HEK293T (cell line): ENCODE data around the gene DNAJC11.

Source experiments
- CTCF ChIA-PET: fragments of 350-600 bp; formaldehyde crosslinking; extraction: SDS; loops from one replicate; lab custom pipeline; 2021; ENCODE audit warnings: antibody characterized with exemption, inconsistent platforms; lab: Yijun Ruan, JAX
- POLR2A ChIA-PET: fragments of 350-600 bp; formaldehyde crosslinking; extraction: SDS; loops from one replicate; lab custom pipeline; 2020; ENCODE audit warnings: antibody characterized with exemption, inconsistent platforms; lab: Yijun Ruan, JAX
- DNase-seq: peaks from one replicate; pipeline ENCODE4 v3.0.0; 2012; ENCODE audit warnings: mixed read lengths; ENCODE audit errors: extremely low spot score
- ARNT ChIP-seq: fragments of 450-650 bp; IDR thresholded peaks from 2 replicates; pipeline ENCODE4 v1.6.1; 2017; ENCODE audit warnings: mild to moderate bottlenecking
- BHLHE40 ChIP-seq: fragments of 450-650 bp; IDR thresholded peaks from 2 replicates; pipeline ENCODE4 v1.6.1; 2016; ENCODE audit warnings: mild to moderate bottlenecking, moderate library complexity, borderline replicate concordance
- CTBP1 ChIP-seq: fragments of 450-650 bp; IDR thresholded peaks from 2 replicates; pipeline ENCODE4 v1.6.1; 2016; ENCODE audit warnings: borderline replicate concordance
- ELF4 ChIP-seq: fragments of 450-650 bp; IDR thresholded peaks from 2 replicates; pipeline ENCODE4 v1.6.1; 2017; ENCODE audit warnings: antibody characterized with exemption
- FOXA1 ChIP-seq: fragments of 450-650 bp; IDR thresholded peaks from 2 replicates; pipeline ENCODE4 v1.6.1; 2016; ENCODE audit warnings: mild to moderate bottlenecking
- FOXK2 ChIP-seq: fragments of 450-650 bp; IDR thresholded peaks from 2 replicates; pipeline ENCODE4 v1.6.1; 2016; ENCODE audit warnings: mild to moderate bottlenecking
- FOXM1 ChIP-seq: fragments of 450-650 bp; IDR thresholded peaks from 2 replicates; pipeline ENCODE4 v1.6.1; 2017; ENCODE audit warnings: mild to moderate bottlenecking, borderline replicate concordance
- HDGF ChIP-seq: fragments of 450-650 bp; IDR thresholded peaks from 2 replicates; pipeline ENCODE4 v1.6.1; 2017; ENCODE audit warnings: antibody characterized with exemption, borderline replicate concordance
- L3MBTL2 ChIP-seq: fragments of 450-650 bp; conservative IDR thresholded peaks from 2 replicates; pipeline ENCODE4 v1.6.1; 2016; ENCODE audit warnings: mild to moderate bottlenecking
- LEF1 ChIP-seq: fragments of 450-650 bp; IDR thresholded peaks from 2 replicates; pipeline ENCODE4 v1.6.1; 2017; ENCODE audit warnings: mild to moderate bottlenecking, borderline replicate concordance
- NFRKB ChIP-seq: fragments of 450-650 bp; IDR thresholded peaks from 2 replicates; pipeline ENCODE4 v1.6.1; 2016; ENCODE audit warnings: mild to moderate bottlenecking, moderate library complexity
- SP1 ChIP-seq: fragments of 450-650 bp; IDR thresholded peaks from 2 replicates; pipeline ENCODE4 v1.6.1; 2017
- SUZ12 ChIP-seq: fragments of 450-650 bp; IDR thresholded peaks from 2 replicates; pipeline ENCODE4 v1.6.1; 2016; ENCODE audit warnings: mild to moderate bottlenecking
- TARDBP ChIP-seq: fragments of 450-650 bp; IDR thresholded peaks from 2 replicates; pipeline ENCODE4 v1.6.1; 2016
- ZNF384 ChIP-seq: fragments of 450-650 bp; IDR thresholded peaks from 2 replicates; pipeline ENCODE4 v1.6.1; 2016
- TF ChIP-seq, protein P1 (sequence below): fragments of 450-650 bp; IDR thresholded peaks from 2 replicates; pipeline ENCODE4 v1.6.1; 2016

The DNAJC11 gene

DNA sequence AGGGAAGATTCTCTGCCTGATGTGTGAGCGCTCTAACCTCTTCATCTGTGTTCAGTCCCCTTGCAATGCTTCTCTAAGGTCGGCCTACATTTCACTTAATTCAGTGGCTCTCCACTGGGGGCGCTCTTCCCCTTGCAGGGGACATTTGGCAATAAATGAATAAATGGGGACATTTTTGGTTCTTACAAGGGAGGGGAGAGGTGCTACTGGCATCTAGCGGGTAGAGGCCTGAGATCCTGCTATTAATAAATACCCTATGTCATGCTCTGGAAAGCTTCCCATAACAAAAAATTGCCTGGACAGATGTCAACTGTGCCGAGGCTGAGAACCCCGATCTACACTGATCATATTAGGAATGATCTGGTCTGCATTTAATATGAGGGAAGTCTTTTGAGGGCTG lies 25.9 kb upstream of the DNAJC11 start:
- POLR2A ChIA-PET: interaction anchor here (0.7 kb wide), 1 partner anchor 178 kb away, joined by 3 read pairs; no protein-coding TSS in a partner anchor
- no peak for TF ChIP-seq LEF1
- no peak for TF ChIP-seq ZNF384
- TF ChIP-seq FOXK2: no peak
- TF ChIP-seq, protein P1, sequence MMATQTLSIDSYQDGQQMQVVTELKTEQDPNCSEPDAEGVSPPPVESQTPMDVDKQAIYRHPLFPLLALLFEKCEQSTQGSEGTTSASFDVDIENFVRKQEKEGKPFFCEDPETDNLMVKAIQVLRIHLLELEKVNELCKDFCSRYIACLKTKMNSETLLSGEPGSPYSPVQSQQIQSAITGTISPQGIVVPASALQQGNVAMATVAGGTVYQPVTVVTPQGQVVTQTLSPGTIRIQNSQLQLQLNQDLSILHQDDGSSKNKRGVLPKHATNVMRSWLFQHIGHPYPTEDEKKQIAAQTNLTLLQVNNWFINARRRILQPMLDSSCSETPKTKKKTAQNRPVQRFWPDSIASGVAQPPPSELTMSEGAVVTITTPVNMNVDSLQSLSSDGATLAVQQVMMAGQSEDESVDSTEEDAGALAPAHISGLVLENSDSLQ: no peak
- TF ChIP-seq TARDBP: no peak
- TF ChIP-seq FOXM1: no peak
- no peak for TF ChIP-seq HDGF
- no peak for TF ChIP-seq SUZ12
- no peak for TF ChIP-seq CTBP1
- no peak for TF ChIP-seq SP1
- no peak for TF ChIP-seq L3MBTL2
- TF ChIP-seq ELF4: no peak
- TF ChIP-seq BHLHE40: no peak
- no peak for TF ChIP-seq NFRKB
- no peak for TF ChIP-seq FOXA1
- TF ChIP-seq ARNT: no peak
- peak; percentile 72 for DNase-seq
- CTCF ChIA-PET: no interaction called here

DNA sequence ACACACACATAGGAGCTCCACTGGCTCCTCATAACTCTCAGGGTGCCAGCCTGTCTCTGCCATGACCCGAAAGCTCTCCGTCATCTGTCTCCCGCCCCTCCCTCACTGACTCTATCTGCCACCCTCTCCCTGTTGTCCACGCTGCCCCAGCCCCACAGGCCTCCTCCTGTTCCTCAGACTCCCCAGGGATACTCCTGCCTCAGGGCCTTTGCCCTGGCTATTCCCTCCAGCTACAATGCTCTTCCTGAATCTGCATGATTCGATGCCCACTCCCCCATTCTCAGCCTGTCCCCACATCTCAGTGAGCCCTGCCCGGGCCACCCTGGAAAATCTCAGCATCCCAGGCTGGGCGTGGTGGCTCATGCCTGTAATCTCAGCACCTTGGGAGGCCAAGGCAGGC lies 24.6 kb upstream of the DNAJC11 start:
- ChIA-PET CTCF (no interaction called here), POLR2A (no interaction called here)
- TF ChIP-seq LEF1 (no peak), SP1 (no peak), FOXM1 (no peak)
- DNase-seq: no peak

DNA sequence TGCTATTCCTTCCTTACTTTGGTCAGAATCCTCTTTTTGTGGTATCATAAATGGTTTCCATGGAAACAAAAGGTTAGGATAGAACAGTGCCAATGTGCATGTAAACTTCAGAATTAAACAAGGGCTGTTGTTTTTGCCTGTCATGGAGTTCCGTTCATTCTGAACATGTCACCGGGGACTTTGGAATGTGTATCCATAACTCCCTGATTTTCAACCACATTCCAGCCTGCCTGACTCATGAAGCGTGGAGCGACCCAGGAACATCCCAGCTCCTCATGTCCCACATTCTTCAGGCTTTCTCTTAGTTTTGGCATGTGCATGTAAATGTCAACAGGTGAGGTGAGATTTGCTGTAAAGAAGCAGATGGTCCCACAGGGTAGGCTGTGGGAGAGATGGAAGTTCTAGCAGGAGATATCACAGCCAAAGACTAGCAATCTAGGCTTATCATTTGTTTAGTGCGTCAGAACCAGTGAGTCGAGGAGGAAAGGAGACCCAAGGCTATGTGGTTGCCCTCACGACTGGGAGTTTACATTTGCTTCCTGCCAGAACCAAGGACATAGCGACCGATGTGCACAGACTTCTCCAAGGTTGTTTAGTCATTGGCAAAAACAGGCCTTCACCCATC lies 23.0 kb upstream of the DNAJC11 start:
- TF ChIP-seq LEF1 (no peak), HDGF (no peak)
- TF ChIP-seq, protein P1: no peak
- CTCF ChIA-PET: no interaction called here
- DNase-seq: no peak
- POLR2A ChIA-PET: no interaction called here

DNA sequence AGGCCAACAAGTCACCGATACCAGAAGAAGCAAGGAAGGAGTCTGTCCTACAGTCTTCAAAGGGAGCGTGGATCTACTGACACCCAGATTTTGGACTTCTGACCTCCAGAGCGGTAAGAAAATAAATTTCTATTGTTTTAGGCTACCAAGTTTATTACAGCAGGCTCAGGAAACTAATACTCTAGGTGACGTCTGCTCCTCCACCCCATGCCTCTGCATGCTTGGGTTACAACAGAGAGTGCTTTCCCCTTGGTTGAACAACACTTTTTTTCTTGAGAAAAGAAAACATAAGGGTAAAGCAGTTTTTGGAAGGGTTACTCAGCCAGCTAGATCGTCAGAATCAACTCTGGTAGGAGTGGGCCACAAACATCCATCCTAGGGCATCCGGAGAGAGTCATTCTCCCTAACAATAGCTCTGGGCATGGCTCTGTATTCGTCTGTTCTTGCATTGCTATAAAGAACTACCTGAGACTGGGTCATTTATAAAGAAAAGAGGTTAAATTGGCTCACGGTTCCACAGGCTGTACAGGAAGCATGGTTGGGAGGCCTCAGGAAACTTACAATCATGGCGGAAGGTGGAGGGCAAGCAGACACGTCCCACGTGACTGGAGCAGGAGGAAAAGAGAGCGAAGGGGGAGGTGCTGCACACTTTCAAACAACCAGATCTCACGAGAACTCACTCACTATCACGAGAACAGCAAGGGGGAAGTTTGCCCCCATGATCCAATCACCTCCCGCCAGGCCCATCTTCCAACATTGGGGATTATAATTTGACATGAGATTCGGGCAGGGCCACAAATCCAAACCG lies 22.2 kb upstream of the DNAJC11 start:
- TF ChIP-seq ARNT (no peak), SUZ12 (no peak), CTBP1 (no peak), LEF1 (no peak), NFRKB (no peak), FOXK2 (no peak), FOXA1 (no peak), ELF4 (no peak), L3MBTL2 (no peak), ZNF384 (no peak), HDGF (no peak), FOXM1 (no peak), SP1 (no peak), TARDBP (no peak)
- TF ChIP-seq, protein P1: no peak
- ChIA-PET CTCF (no interaction called here), POLR2A (no interaction called here)
- no peak for DNase-seq

DNA sequence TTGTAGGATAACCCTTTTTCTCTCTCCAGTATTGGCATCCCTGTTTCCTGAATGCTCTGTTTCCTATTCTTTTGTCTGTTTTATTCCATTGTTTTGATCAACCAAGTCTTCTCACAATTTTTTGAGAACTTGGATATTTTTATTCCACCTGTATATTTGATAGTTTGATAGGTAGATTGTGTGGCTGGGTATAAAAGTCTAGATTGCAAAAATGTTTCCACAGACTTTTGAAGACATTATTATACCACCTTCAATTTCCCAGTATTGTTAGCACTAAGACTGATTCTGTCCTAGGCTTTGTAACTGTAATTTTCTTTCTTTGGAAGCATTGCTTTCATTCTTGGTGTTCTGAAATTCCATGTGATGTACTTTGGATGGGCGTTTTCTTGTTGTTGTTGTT lies 9.6 kb upstream of the DNAJC11 start:
- ChIA-PET POLR2A (no interaction called here), CTCF (no interaction called here)
- no peak for DNase-seq
- TF ChIP-seq ELF4 (no peak), CTBP1 (no peak), HDGF (no peak), FOXM1 (no peak), ARNT (no peak), FOXA1 (no peak), SUZ12 (no peak), L3MBTL2 (no peak), ZNF384 (no peak), TARDBP (no peak), FOXK2 (no peak)
- TF ChIP-seq, protein P1: no peak
